Measurements from ENCODE around the gene CDH13.

GRCh38 chr16:83011939-83012338 lies 385.2 kb downstream of the CDH13 start:
- no peak for TF ChIP-seq CTCF (IDR thresholded peaks at IDR 0.05 in 4 of 5, conservative IDR thresholded peaks at IDR 0.05 in 1 of 5)
- TF ChIP-seq POLR2A (IDR thresholded peaks at IDR 0.05), result no peak
